GM12878 (cell line): ENCODE data around the gene MEF2C.

Source experiments
- CHD2 ChIP-seq: IDR thresholded peaks from 2 replicates; pipeline ENCODE4 v1.6.1; 2011; ENCODE audit warnings: low read depth, low read length, improper control_type of control experiment, borderline replicate concordance
- GABPA ChIP-seq: IDR thresholded peaks from 2 replicates; pipeline ENCODE4 v1.6.1; 2014; ENCODE audit warnings: antibody characterized with exemption, low read depth, mild to moderate bottlenecking, inconsistent platforms
- JUNB ChIP-seq: IDR thresholded peaks from 2 replicates; pipeline ENCODE4 v1.6.1; 2016; ENCODE audit warnings: antibody characterized with exemption, mild to moderate bottlenecking
- NFYA ChIP-seq: IDR thresholded peaks from 2 replicates; pipeline ENCODE4 v1.6.1; 2011; ENCODE audit warnings: low read depth, mild to moderate bottlenecking, low read length, improper control_type of control experiment, borderline replicate concordance
- RFX5 ChIP-seq: IDR thresholded peaks from 2 replicates; pipeline ENCODE4 v1.6.1; 2011; ENCODE audit warnings: low read depth, low read length, improper control_type of control experiment
- SP1 ChIP-seq: IDR thresholded peaks from one replicate; pipeline ENCODE4 v1.6.1; 2011; ENCODE audit warnings: low read depth, low read length
- TF ChIP-seq, protein P1 (sequence below), 3 experiments: IDR thresholded peaks in 2 of 3; conservative IDR thresholded peaks in 1 of 3; 2 replicates each; pipeline ENCODE4 v1.5.1; 2011; ENCODE audit warnings: low read depth in 3 of 3, low read length in 3 of 3, mild to moderate bottlenecking in 3 of 3, control low read depth in 2 of 3, moderate library complexity in 2 of 3, inconsistent platforms in 1 of 3, mixed read lengths in 1 of 3; ENCODE audit not compliant: control insufficient read depth in 2 of 3, insufficient read depth in 1 of 3; ENCODE audit errors: extremely low read depth in 1 of 3
- TF ChIP-seq, protein P2 (sequence below): IDR thresholded peaks from 2 replicates; pipeline ENCODE4 v1.6.1; 2012; ENCODE audit warnings: low read depth, low read length, improper control_type of control experiment
- TF ChIP-seq, protein P3 (sequence below): IDR thresholded peaks from 2 replicates; pipeline ENCODE4 v1.6.1; 2012; ENCODE audit warnings: low read depth, low read length, improper control_type of control experiment

DNA sequence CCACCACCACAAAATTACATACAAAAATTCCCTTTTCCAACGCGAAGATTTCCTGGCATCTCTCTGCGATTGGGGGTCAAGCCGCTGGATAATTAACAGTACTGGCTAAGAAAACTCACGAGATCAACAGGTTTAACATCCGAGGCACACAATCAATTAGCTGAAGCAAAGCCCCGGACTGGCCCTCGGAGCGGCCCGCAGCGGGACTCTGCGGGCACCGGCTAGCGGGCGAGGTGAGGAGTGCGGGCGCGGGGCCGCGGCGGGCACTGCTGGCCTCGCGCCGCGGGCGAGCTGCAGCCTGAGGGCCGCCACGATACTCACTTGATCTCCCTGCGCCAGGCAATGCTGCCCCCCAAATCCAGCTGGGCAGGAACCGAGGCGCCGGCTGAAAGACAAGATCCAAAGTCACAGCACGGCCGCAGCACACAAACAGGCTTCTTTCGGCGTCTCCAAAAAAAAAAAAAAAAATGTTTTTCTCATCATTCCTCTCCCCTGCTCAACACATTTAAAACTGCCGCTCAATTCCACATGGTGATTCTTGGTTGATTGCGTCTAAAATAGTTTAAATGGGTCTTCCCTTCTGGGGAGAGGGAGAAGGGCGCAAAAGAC lies 210.2 kb downstream of the MEF2C start:
- TF ChIP-seq, protein P1, sequence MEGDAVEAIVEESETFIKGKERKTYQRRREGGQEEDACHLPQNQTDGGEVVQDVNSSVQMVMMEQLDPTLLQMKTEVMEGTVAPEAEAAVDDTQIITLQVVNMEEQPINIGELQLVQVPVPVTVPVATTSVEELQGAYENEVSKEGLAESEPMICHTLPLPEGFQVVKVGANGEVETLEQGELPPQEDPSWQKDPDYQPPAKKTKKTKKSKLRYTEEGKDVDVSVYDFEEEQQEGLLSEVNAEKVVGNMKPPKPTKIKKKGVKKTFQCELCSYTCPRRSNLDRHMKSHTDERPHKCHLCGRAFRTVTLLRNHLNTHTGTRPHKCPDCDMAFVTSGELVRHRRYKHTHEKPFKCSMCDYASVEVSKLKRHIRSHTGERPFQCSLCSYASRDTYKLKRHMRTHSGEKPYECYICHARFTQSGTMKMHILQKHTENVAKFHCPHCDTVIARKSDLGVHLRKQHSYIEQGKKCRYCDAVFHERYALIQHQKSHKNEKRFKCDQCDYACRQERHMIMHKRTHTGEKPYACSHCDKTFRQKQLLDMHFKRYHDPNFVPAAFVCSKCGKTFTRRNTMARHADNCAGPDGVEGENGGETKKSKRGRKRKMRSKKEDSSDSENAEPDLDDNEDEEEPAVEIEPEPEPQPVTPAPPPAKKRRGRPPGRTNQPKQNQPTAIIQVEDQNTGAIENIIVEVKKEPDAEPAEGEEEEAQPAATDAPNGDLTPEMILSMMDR (IDR thresholded peaks at IDR 0.05 in 2 of 3, conservative IDR thresholded peaks at IDR 0.05 in 1 of 3; ENCODE audit: control insufficient read depth in 2 of 3, extremely low read depth in 1 of 3, insufficient read depth in 1 of 3, low read depth in 3 of 3, low read length in 3 of 3) = no peak
- TF ChIP-seq CHD2 (no peak), JUNB (no peak), NFYA (no peak), GABPA (no peak), RFX5 (no peak), SP1 (no peak)
- TF ChIP-seq, protein P2, sequence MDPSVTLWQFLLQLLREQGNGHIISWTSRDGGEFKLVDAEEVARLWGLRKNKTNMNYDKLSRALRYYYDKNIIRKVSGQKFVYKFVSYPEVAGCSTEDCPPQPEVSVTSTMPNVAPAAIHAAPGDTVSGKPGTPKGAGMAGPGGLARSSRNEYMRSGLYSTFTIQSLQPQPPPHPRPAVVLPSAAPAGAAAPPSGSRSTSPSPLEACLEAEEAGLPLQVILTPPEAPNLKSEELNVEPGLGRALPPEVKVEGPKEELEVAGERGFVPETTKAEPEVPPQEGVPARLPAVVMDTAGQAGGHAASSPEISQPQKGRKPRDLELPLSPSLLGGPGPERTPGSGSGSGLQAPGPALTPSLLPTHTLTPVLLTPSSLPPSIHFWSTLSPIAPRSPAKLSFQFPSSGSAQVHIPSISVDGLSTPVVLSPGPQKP = no peak
- TF ChIP-seq, protein P3, sequence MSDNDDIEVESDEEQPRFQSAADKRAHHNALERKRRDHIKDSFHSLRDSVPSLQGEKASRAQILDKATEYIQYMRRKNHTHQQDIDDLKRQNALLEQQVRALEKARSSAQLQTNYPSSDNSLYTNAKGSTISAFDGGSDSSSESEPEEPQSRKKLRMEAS = no peak
